NCI-H187 treated with DMSO at 0.1 percent for 48 hours (cell line): ENCODE data around the gene DBNDD2.
A peak's percentile ranks its signal among the peaks of the same experiment; 100 is the strongest.

Source experiments
- DNase-seq: peaks from one replicate; lab custom pipeline; 2025; lab: John Stamatoyannopoulos, UW

DBNDD2 gene

GRCh38 chr20:45407783-45408645 lies at the start of gene DBNDD2:
Gene DBNDD2 (plus strand): TSS chr20:45408289. CDS start chr20:45408468, 179 bp downstream.
- no peak for DNase-seq

DNA sequence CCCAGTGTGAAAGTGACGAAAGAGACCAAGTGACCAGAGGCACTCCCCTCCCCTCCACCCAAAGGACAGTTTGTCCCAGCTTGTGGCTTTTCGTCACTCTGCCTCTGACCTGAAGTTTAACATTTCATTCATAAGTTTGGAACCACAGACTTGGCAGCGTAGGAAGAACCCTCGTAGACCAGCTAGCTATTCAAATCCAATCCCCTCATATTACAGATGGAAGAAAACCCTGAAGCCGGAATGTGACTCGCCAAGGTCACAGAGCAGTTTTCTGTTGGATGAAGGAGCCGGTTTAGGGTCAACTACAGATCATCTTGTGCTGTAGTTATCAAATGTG lies 49.1 kb upstream of the DBNDD2 start:
- DNase-seq: no peak

- DNase-seq: no peak
Observed at GRCh38 chr20:45359406-45360148, 48.5 kb upstream of the DBNDD2 start.

DNA sequence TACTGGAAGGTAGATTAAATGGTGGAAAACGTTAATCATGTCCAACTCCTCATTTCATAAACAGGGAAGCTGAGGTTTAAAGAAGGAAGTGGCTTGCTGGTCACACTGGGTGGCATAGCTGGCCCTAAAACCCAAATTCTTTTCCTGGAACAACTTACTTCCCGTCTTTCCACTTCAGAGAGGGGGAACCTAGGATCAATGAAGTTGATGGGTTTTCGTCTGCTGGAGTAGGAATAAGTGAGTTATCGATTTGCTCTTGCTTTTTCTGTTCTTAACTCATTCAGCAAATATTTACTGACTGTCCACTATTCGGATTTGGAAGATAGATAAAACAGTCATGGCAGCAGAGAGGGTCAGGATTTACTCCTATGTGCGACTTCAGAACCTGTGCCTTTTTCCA lies 46.3 kb upstream of the DBNDD2 start:
- DNase-seq: no peak

DNA sequence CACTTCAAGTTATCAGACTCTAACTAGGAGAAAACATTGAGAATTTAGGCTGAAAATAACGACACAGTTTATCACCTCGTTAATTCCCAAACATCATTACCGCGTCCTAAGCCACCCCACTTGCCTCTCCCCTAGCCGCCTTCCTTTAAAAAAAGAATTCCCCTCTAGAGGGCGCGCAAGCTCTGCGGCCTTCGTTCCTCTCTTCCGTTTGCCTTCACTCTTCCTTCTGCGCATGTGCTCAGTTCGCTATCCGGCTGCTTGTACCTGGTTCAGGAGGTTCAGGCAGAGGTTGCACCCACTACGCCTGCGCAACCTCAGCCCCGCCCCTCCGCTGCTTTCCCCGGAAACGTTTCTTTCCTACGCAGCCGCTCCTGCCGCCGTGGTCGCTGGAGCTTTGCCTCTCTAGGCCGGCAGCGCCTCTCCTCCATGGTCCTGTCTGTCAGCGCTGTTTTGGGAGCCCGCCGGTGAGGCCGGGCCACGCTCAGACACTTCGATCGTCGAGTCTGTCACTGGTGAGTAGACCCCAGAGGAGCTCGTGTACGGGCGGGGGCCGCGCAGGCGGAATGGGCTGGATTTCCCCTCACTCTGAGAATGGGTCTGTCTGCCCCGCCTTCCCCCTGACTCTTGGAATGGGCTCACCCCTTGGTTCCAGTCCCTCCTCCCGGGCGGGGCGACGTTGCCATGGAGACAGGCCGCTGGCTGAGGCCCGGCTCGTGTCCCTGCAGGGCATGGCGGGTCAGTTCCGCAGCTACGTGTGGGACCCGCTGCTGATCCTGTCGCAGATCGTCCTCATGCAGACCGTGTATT lies 45.1 kb upstream of the DBNDD2 start, which contains the start of gene SYS1:
Gene SYS1, plus strand, starts transcription at position 353 of the 807 bp plus-strand sequence. Its CDS starts 376 bp downstream, at position 729.
- DNase-seq: peak; percentile 89

DNA sequence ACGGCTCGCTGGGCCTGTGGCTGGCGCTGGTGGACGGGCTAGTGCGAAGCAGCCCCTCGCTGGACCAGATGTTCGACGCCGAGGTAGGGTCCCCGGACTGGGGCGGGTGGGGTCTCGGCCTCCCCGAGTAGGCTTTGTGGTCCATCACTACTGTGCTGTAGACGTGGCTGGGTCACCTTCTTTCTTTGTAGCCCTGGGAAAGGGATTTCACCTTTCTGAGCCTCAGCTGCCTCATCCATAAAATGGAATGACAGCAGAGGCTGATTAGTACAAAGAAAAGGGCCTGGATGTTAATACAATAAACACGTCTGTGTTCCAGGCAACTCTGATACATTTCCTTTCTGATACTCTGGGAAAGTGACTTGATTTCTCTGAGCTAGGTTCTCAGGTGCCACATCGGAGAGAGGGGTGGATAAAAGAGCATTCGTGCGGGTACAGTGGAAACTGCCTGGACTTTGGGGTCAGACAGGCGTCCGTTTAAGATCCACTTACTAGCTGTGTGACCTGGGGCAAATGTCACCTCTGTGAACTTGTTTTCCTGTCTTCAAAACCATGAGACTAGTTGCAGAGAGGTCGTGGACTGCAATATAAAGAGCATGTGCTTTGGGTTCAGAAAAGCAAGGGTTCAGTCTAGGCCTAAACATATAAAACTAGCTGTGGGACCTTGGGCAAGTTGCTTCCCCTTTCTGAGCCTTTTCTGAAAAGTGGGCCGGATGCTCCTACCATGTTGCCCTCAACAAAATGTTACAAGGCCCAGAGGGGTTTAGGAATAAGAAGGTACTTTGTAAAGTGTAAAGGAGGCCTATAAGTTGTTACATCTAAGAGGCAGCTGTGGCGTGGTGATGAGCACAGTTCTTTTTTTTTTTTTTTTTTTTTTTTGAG lies 44.2 kb upstream of the DBNDD2 start:
- no peak for DNase-seq

DNA sequence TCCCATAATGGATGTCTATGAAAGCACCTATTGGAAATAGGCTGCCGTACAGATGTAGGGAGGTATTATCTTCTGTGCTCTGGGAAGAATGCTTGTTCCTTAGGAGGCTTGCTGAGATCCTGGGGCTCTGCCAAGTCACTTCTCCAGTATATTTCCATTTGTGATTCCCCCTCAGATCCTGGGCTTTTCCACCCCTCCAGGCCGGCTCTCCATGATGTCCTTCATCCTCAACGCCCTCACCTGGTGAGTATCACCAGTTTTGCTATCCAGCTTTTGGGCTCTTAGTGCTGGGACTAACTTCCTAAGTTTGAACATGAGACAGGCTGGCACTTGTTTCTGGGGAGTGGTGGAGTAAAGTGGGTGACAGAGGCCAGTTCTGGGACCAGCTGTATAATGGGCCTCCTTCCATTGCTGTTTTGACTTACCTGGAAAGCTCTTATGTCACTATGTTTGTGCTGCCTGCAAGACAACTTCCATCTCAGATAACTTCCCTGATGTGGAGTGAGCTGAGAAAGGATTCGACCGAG lies 42.6 kb upstream of the DBNDD2 start:
- no peak for DNase-seq

GRCh38 chr20:45366192-45366591 lies 41.9 kb upstream of the DBNDD2 start:
- no peak for DNase-seq

DNA sequence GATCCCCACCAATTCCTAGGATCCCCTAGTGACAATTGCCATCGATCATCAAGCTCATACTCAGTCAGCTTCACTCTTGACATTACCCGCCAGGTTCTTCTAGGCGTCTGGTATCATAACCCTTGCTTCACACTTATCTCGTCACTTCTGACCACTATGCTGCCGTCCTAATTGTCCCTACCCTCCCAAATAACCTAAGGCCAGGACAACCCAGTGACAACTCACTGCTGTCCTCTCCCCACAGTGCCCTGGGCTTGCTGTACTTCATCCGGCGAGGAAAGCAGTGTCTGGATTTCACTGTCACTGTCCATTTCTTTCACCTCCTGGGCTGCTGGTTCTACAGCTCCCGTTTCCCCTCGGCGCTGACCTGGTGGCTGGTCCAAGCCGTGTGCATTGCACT lies 41.5 kb upstream of the DBNDD2 start:
- DNase-seq: no peak

DNA sequence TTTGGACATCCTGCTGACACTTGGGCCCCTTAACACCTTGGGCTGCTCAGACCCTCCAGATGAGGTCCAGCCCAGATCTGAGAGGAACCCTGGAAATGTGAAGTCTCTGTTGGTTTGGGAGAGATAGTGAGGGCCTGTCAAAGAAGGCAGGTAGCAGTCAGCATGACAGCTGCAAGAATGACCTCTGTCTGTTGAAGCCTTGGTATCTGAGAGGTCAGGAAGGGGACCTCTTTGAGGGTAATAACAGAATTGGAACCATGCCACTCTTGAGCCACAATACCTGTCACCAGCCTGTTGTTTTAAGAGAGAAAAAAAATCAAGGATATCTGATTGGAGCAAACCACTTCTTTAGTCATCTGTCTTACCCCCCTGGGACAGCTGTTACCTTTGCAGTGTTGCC lies 41.0 kb upstream of the DBNDD2 start:
- DNase-seq: no peak

GRCh38 chr20:45368221-45368980 lies 39.7 kb upstream of the DBNDD2 start:
- no peak for DNase-seq

DNA sequence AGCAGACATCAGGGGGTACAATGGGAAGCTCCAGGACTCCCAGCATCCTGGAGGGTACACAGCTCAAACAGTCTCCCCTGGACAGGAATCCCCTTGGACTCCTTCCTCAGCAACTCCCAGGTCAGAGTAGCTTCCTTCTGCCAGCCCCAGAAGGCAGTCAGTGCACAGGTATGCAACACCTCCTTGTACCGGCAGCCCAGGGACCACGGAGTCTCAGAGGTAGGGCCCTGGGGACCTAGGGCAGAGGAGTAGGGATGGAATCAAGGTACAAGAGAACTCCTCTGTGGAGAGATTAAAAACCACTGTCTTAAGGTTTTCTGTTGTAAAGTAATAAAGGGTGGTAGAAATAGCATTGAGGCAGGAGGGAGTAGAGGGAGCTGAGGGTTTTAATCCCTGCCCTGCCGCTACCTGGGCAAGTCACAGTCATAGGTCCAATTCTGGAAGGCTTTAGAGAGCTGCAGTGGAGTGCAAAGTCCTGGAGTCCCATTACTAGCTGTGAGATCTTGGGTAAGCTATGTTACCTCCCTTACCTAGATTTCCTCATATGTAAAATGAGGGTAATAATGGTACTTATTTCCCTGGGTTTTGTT lies 37.4 kb upstream of the DBNDD2 start:
- DNase-seq: no peak

- DNase-seq: no peak
Observed at GRCh38 chr20:45372241-45372640, 35.8 kb upstream of the DBNDD2 start.

GRCh38 chr20:45372646-45373352 lies 35.3 kb upstream of the DBNDD2 start:
- no peak for DNase-seq

GRCh38 chr20:45373353-45374100 lies 34.6 kb upstream of the DBNDD2 start:
- no peak for DNase-seq

- DNase-seq: no peak
Observed at GRCh38 chr20:45374101-45374467, 34.0 kb upstream of the DBNDD2 start.

DNA sequence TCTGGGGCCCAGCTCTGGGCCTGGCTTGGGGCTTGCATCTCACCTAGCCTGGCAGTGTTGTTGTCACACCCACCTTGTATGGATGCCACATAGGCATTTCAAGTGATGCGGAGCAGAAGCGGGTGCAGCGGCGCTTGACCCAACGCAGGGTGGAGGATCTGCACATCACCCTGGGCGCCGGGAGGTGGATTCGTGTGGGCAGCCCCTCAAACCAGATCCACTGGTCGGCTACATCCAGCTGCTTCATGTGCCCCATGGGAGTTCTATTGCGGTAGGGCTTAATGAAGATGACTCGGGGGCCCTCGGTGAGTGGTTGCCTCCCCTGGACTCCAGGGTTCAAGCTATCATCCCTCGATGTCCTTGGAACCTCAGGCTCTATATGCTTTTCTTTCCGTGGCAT lies 33.1 kb upstream of the DBNDD2 start:
- no peak for DNase-seq

DNA sequence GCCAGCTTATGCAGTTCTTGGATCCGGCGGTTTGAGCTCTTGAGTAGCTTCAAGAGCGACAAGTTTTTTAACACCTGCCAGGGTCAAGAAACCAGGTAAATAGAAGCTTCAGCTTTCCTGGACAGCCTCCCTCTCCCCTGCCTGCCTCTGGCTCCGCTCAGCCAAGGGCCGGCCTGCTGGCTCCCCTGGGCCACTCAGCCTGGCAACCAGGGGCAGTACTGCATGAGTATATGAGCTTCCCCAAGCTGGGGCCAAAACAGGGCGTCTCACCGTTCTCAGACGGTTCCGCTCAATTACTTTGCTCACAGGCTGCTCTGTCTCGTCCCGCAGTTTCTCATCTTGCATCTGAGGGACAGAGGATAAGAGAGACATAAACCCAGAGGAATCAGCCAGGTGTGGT lies 30.8 kb upstream of the DBNDD2 start:
- peak; percentile 44 for DNase-seq

- no peak for DNase-seq
Observed at GRCh38 chr20:45378191-45378590, 29.9 kb upstream of the DBNDD2 start, which contains the start of gene TP53TG5. Gene TP53TG5 (minus strand): TSS chr20:45378325. CDS start chr20:45378236, 89 bp downstream.
